ENCODE measurements around the gene SARS1.
"Not testable (repeated sequence)": the region's sequence is repeated elsewhere in the genome, so short reads cannot be mapped to it uniquely, and the experiment has no call there.

Gene SARS1

GRCh38 chr1:109192433-109192832 is 21.3 kb upstream of the SARS1 start:
- no peak for DNase-seq (ENCODE audit: low read depth)

GRCh38 chr1:109193653-109194590 is 19.8 kb upstream of the SARS1 start:
- no peak for DNase-seq (ENCODE audit: low read depth)

- DNase-seq (ENCODE audit: low read depth), result peak; percentile 77
Measured at GRCh38 chr1:109197158-109198042, 16.3 kb upstream of the SARS1 start.

GRCh38 chr1:109198043-109198695 is 15.5 kb upstream of the SARS1 start:
- no peak for DNase-seq (ENCODE audit: low read depth)

GRCh38 chr1:109198745-109199144 is 15.0 kb upstream of the SARS1 start:
- DNase-seq (ENCODE audit: low read depth), result no peak

- no peak for DNase-seq (ENCODE audit: low read depth)
Measured at GRCh38 chr1:109199710-109200109, 14.0 kb upstream of the SARS1 start.

GRCh38 chr1:109201123-109201703 is 12.5 kb upstream of the SARS1 start:
- peak; percentile 60 for DNase-seq (ENCODE audit: low read depth)

- DNase-seq (ENCODE audit: low read depth), result no peak
Measured at GRCh38 chr1:109204484-109204883, 9.2 kb upstream of the SARS1 start.

- DNase-seq (ENCODE audit: low read depth), result no peak
Measured at GRCh38 chr1:109206339-109206738, 7.4 kb upstream of the SARS1 start.

- no peak for DNase-seq (ENCODE audit: low read depth)
Measured at GRCh38 chr1:109207467-109208103, 6.1 kb upstream of the SARS1 start.

GRCh38 chr1:109208394-109208793 is 5.3 kb upstream of the SARS1 start:
- no peak for DNase-seq (ENCODE audit: low read depth)

GRCh38 chr1:109208836-109209463 is 4.8 kb upstream of the SARS1 start:
- no peak for DNase-seq (ENCODE audit: low read depth)

GRCh38 chr1:109210058-109210457 is 3.7 kb upstream of the SARS1 start:
- DNase-seq (ENCODE audit: low read depth), result no peak

GRCh38 chr1:109213345-109213823 is 334 bp upstream of the SARS1 start:
- DNase-seq (ENCODE audit: low read depth), result no peak

GRCh38 chr1:109214695-109215623 is 1.2 kb downstream of the SARS1 start:
- DNase-seq (ENCODE audit: low read depth), result peak; percentile 98

GRCh38 chr1:109216662-109217061 is 2.9 kb downstream of the SARS1 start:
- no peak for DNase-seq (ENCODE audit: low read depth)

GRCh38 chr1:109218516-109218915 is 4.8 kb downstream of the SARS1 start:
- DNase-seq (ENCODE audit: low read depth), result no peak

GRCh38 chr1:109221201-109221600 is 7.5 kb downstream of the SARS1 start:
- not testable (repeated sequence) for DNase-seq (ENCODE audit: low read depth)

GRCh38 chr1:109225308-109225707 is 11.6 kb downstream of the SARS1 start:
- no peak for DNase-seq (ENCODE audit: low read depth)
